HFF-Myc (cell line): Measurements from ENCODE around the gene RSPH4A.

Source experiments
- DNase-seq: peaks from one replicate; pipeline ENCODE4 v3.0.0-alpha.2; 2011; ENCODE audit warnings: low read depth; ENCODE audit errors: extremely low read depth
- H3K4me3 ChIP-seq: replicated peaks from 2 replicates; pipeline ENCODE4 v1.5.1; 2011; ENCODE audit warnings: low read depth, mild to moderate bottlenecking, control low read depth, low read length
- CTCF ChIP-seq: IDR thresholded peaks from 2 replicates; pipeline ENCODE4 v1.5.1; 2012; ENCODE audit warnings: mild to moderate bottlenecking, low read depth, low read length, control low read depth; ENCODE audit errors: missing control alignments

RSPH4A gene

GRCh38 chr6:116575227-116575626 lies 41.1 kb upstream of the RSPH4A start:
- no peak overlapping the region for H3K4me3 ChIP-seq
- DNase-seq, result no peak
- no peak for TF ChIP-seq CTCF

GRCh38 chr6:116577486-116577885 lies 38.8 kb upstream of the RSPH4A start:
- TF ChIP-seq CTCF, result no peak
- no peak overlapping the region for H3K4me3 ChIP-seq

GRCh38 chr6:116578335-116578734 lies 37.9 kb upstream of the RSPH4A start:
- no peak for TF ChIP-seq CTCF
- DNase-seq, result no peak
- no peak overlapping the region for H3K4me3 ChIP-seq

More at GRCh38 chr6:116577486-116577885, 38.8 kb upstream of the RSPH4A start:
- DNase-seq, result no peak

- H3K4me3 ChIP-seq, result no peak overlapping the region
- TF ChIP-seq CTCF, result no peak
- no peak for DNase-seq
Measured at GRCh38 chr6:116579143-116579542, 37.1 kb upstream of the RSPH4A start.

- DNase-seq, result no peak
- no peak overlapping the region for H3K4me3 ChIP-seq
- TF ChIP-seq CTCF, result no peak
Measured at GRCh38 chr6:116580198-116580597, 36.1 kb upstream of the RSPH4A start.

- DNase-seq, result no peak
- no peak overlapping the region for H3K4me3 ChIP-seq
- TF ChIP-seq CTCF, result no peak
Measured at GRCh38 chr6:116586276-116586675, 30.0 kb upstream of the RSPH4A start.

GRCh38 chr6:116586738-116587137 lies 29.5 kb upstream of the RSPH4A start:
- DNase-seq, result no peak
- no peak overlapping the region for H3K4me3 ChIP-seq
- no peak for TF ChIP-seq CTCF
